ENCODE results near the gene ATF3.

ATF3 gene

DNA sequence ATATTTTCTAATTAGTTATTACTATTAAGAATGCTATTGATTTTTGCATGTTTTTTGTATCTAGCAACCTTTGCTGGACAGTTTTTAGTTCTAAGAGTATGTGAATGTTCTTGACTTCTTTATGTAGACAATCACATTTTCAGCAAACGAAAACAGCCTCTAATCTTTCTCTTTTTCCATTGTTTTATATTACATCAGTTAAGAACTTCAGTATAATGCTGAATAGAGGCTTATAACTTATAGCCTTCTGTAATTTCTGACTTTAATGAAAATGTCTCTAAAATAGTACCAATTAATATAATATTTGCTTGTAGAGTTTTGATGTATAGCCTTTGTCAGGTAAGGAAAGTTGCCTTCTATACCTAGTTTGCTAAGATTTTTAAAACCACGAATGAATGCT, 33.2 kb upstream of the ATF3 start:
- Mint-ChIP-seq H3K36me3 (ENCODE audit: low read depth) (no peaks in the 10 kb centered on the region), H3K9me3 (peaks cover 7% of the 10 kb centered on the region), H3K27ac (no peak overlapping the region), H3K27me3 (ENCODE audit: low read depth, poor library complexity) (no peaks in the 10 kb centered on the region), H3K4me3 (no peak overlapping the region), H3K4me1 (no peaks in the 10 kb centered on the region)
- TF ChIP-seq, protein P1, sequence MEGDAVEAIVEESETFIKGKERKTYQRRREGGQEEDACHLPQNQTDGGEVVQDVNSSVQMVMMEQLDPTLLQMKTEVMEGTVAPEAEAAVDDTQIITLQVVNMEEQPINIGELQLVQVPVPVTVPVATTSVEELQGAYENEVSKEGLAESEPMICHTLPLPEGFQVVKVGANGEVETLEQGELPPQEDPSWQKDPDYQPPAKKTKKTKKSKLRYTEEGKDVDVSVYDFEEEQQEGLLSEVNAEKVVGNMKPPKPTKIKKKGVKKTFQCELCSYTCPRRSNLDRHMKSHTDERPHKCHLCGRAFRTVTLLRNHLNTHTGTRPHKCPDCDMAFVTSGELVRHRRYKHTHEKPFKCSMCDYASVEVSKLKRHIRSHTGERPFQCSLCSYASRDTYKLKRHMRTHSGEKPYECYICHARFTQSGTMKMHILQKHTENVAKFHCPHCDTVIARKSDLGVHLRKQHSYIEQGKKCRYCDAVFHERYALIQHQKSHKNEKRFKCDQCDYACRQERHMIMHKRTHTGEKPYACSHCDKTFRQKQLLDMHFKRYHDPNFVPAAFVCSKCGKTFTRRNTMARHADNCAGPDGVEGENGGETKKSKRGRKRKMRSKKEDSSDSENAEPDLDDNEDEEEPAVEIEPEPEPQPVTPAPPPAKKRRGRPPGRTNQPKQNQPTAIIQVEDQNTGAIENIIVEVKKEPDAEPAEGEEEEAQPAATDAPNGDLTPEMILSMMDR (IDR thresholded peaks at IDR 0.05): no peak
- no peak for DNase-seq

DNA sequence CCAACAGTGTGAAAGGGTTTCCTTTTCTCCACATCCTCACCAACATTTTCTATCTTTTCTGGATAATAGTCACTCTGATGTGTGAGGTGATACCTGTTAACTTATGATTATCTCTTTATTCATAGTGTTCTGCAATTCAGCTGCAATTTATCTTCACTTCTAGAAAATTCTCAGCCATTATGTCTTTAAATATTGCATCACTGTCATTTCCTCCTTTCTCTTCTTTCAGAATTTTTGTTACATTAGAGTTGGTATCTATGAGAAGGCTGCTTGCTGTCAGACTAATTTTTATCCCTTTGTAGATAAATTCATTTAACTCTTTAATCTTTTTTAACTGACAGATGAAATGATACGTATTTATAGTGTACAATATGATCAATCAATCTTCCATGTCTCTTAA, 30.5 kb upstream of the ATF3 start:
- Mint-ChIP-seq H3K27ac (no peak overlapping the region), H3K27me3 (ENCODE audit: low read depth, poor library complexity) (peaks cover under 1% of the 10 kb centered on the region), H3K9me3 (peaks cover 7% of the 10 kb centered on the region), H3K4me1 (peaks cover 7% of the 10 kb centered on the region), H3K36me3 (ENCODE audit: low read depth) (no peaks in the 10 kb centered on the region), H3K4me3 (no peak overlapping the region)
- no peak for DNase-seq
- TF ChIP-seq, protein P1 (IDR thresholded peaks at IDR 0.05): no peak

DNA sequence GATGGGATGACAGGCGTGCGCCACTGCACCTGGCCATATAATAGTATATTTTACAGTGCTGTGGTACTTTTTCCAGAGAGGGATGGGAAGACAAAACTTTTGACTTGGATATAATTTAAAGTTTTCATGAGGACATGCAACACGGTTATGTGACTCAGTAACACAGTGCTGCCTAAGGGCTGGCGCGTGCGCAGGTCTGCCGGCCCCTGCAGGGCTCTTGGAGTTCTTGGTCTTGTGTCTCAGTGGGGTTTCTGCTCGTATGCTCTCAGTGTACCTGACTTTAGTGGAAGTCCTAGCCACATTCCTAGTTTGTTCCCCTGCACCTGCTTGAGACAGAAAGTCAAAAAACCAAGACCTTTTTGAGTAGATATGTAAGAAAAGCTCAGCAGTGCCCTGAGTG, 27.5 kb upstream of the ATF3 start:
- DNase-seq: no peak
- Mint-ChIP-seq H3K27ac (no peak overlapping the region), H3K27me3 (ENCODE audit: low read depth, poor library complexity) (peaks cover 15% of the 10 kb centered on the region), H3K4me1 (peaks cover 17% of the 10 kb centered on the region), H3K4me3 (no peak overlapping the region), H3K9me3 (peaks cover 7% of the 10 kb centered on the region), H3K36me3 (ENCODE audit: low read depth) (no peaks in the 10 kb centered on the region)
- TF ChIP-seq, protein P1 (IDR thresholded peaks at IDR 0.05): no peak

DNA sequence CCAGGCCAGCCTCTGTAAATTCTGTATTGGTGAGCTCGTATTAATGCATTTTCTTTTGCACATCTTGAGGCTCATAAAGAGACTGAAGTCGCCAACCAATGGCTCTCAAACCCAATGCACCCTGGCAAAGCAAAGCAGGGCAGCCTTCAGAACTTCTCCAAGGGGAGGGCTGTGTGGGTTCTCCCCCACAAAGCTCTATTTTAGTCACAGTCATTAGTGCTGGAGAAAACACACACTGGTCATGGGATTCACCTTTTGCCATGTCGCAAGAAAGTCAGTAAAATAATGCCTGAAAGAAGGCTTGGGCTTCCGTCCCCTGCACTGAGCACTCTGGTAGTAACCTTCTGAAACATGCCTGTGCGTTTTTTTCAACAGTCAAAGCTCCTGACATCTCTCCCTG, 26.3 kb upstream of the ATF3 start:
- Mint-ChIP-seq H3K9me3 (peaks cover 7% of the 10 kb centered on the region), H3K36me3 (ENCODE audit: low read depth) (no peaks in the 10 kb centered on the region), H3K4me1 (peaks cover 22% of the 10 kb centered on the region), H3K27ac (no peak overlapping the region), H3K27me3 (ENCODE audit: low read depth, poor library complexity) (peaks cover 21% of the 10 kb centered on the region), H3K4me3 (no peak overlapping the region)
- TF ChIP-seq, protein P1 (IDR thresholded peaks at IDR 0.05): no peak
- no peak for DNase-seq

DNA sequence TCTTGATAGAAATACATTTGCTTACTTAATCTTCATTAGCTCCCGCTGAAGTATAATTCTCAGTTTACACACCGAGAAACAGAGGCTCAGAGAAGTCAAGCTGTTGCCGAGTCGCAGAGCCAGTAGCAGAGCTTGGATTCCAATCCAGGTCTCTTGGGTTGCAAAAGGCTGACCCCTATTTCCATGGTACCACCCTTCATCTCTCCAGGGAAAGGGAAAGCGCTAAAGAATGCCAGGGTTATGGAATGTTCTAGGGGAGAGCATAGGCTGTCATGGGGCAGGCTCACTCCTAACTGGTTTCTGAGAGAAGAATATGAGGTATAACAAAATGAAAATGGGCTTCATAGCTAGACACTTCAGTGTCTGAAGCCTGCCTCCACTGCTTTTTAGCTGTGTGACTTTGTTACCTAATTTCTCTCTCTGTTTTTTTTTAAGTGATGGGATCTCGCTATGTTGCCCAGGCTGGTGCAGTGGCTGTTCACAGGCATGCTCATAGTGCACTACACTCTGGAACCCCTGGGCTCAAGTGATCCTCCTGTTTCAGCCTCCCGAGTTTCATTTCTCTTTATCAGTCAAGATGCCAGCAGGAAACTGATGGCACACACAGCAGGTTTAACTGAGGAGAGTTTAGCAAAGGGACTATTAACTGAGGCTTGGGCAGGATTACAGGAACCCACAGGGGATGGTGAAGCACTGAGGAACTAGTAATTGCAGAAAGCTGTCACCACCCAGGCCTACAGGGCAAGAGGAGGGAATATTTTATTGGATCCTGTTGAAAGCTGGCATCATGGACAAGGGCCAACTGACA, 25.5 kb upstream of the ATF3 start:
- H3K27ac Mint-ChIP-seq: no peak overlapping the region
- H3K36me3 Mint-ChIP-seq (ENCODE audit: low read depth): no peaks in the 10 kb centered on the region
- H3K4me3 Mint-ChIP-seq: no peak overlapping the region
- H3K4me1 Mint-ChIP-seq: peaks cover 28% of the 10 kb centered on the region
- DNase-seq: no peak
- peaks cover 27% of the 10 kb centered on the region for H3K27me3 Mint-ChIP-seq (ENCODE audit: low read depth, poor library complexity)
- H3K9me3 Mint-ChIP-seq: peaks cover 7% of the 10 kb centered on the region
- TF ChIP-seq, protein P1 (IDR thresholded peaks at IDR 0.05): no peak

DNA sequence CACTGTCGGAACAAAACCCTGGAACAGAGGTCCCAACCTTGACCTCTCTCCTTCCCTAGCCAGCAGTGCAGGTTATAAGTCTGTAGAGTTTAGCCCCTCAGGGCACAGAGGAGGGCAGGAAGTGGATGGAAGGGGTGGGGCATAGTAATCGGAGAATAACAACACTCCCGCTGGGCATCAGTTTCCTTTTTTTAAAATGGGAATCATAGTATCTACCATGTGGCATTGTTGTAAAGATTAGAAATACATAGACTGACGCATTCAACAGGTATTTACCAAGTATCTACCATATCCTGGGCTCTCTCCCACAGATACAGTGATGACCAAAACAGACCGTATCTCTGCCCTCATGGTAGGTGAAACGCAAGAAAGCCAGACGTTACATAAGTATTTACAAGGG, 24.9 kb upstream of the ATF3 start:
- Mint-ChIP-seq H3K9me3 (peaks cover under 1% of the 10 kb centered on the region), H3K27me3 (ENCODE audit: low read depth, poor library complexity) (peaks cover 27% of the 10 kb centered on the region), H3K4me3 (no peak overlapping the region), H3K4me1 (peaks cover 28% of the 10 kb centered on the region), H3K27ac (no peak overlapping the region), H3K36me3 (ENCODE audit: low read depth) (no peaks in the 10 kb centered on the region)
- TF ChIP-seq, protein P1 (IDR thresholded peaks at IDR 0.05): no peak
- no peak for DNase-seq
